GM18511 (cell line): ENCODE measurements around the gene GRHL1.
A peak's percentile ranks its signal among the peaks of the same experiment; 100 is the strongest.

Experiments
- ATAC-seq: cut with Tn5 transposase; IDR thresholded peaks from one replicate; pipeline ENCODE4 v1.9.1; 2021; ENCODE audit warnings: mild to moderate bottlenecking, moderate library complexity; ENCODE audit not compliant: unreplicated experiment

Gene GRHL1

GRCh38 chr2:10036095-10036884 is 84.8 kb downstream of the GRHL1 start:
- no peak for ATAC-seq

- ATAC-seq = no peak
Observed at GRCh38 chr2:10038123-10038522, 86.6 kb downstream of the GRHL1 start.

GRCh38 chr2:10038716-10039115 is 87.2 kb downstream of the GRHL1 start:
- no peak for ATAC-seq

- no peak for ATAC-seq
Observed at GRCh38 chr2:10039658-10040410, 88.3 kb downstream of the GRHL1 start.

GRCh38 chr2:10041711-10042110 is 90.2 kb downstream of the GRHL1 start:
- ATAC-seq = no peak

GRCh38 chr2:10042301-10043161 is 91.0 kb downstream of the GRHL1 start:
- ATAC-seq = peak; percentile 1

GRCh38 chr2:10043256-10043905 is 91.9 kb downstream of the GRHL1 start, which contains the start of gene KLF11:
KLF11 (plus strand) TSS chr2:10043550; CDS start chr2:10043717, 167 bp downstream.
- peak; percentile 76 for ATAC-seq

GRCh38 chr2:10043906-10044601 is 92.6 kb downstream of the GRHL1 start:
- ATAC-seq = peak; percentile 61

GRCh38 chr2:10045561-10046355 is 94.3 kb downstream of the GRHL1 start:
- no peak for ATAC-seq

- ATAC-seq = no peak
Observed at GRCh38 chr2:10046931-10047330, 95.4 kb downstream of the GRHL1 start.

GRCh38 chr2:10047616-10048500 is 96.4 kb downstream of the GRHL1 start:
- no peak for ATAC-seq

- ATAC-seq = no peak
Observed at GRCh38 chr2:10048501-10049171, 97.1 kb downstream of the GRHL1 start.
